Measurements from ENCODE around the gene RHCE.
"Not testable (repeated sequence)": the region's sequence is repeated elsewhere in the genome, so short reads cannot be mapped to it uniquely, and the experiment has no call there.

RHCE gene

DNA sequence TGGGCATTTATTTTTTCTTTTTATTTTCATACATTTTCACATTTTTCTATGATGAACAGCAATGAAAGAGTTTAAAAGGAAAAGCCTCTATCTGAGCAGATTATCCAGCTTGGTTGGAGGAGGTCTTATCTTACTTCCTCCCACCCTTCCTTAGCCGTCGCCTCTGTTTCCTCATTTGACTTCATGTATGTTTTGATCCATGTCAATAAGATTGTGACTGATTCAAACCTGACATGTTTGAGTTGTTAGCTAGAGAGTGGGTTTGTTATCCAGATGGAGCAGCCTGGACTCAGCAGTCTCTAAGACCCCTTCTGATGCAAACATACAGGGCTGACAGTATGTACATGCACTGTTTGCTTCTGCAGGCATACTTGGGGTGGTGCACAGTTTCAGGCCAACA is 41.2 kb upstream of the RHCE start:
- TF ChIP-seq, protein P1, sequence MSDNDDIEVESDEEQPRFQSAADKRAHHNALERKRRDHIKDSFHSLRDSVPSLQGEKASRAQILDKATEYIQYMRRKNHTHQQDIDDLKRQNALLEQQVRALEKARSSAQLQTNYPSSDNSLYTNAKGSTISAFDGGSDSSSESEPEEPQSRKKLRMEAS (IDR thresholded peaks at IDR 0.05; ENCODE audit: low read depth, low read length) = no peak
- TF ChIP-seq POLR2A (IDR thresholded peaks at IDR 0.05; ENCODE audit: extremely low read depth, insufficient read length) (no peak), MYC (IDR thresholded peaks at IDR 0.05; ENCODE audit: low read depth, low read length) (no peak)
- TF ChIP-seq, protein P2, sequence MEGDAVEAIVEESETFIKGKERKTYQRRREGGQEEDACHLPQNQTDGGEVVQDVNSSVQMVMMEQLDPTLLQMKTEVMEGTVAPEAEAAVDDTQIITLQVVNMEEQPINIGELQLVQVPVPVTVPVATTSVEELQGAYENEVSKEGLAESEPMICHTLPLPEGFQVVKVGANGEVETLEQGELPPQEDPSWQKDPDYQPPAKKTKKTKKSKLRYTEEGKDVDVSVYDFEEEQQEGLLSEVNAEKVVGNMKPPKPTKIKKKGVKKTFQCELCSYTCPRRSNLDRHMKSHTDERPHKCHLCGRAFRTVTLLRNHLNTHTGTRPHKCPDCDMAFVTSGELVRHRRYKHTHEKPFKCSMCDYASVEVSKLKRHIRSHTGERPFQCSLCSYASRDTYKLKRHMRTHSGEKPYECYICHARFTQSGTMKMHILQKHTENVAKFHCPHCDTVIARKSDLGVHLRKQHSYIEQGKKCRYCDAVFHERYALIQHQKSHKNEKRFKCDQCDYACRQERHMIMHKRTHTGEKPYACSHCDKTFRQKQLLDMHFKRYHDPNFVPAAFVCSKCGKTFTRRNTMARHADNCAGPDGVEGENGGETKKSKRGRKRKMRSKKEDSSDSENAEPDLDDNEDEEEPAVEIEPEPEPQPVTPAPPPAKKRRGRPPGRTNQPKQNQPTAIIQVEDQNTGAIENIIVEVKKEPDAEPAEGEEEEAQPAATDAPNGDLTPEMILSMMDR (IDR thresholded peaks at IDR 0.05; ENCODE audit: low read depth, low read length) = no peak
- no peak for DNase-seq (ENCODE audit: low read depth)
- H3K4me3 ChIP-seq (ENCODE audit: low read depth, low read length) = no peak overlapping the region

DNA sequence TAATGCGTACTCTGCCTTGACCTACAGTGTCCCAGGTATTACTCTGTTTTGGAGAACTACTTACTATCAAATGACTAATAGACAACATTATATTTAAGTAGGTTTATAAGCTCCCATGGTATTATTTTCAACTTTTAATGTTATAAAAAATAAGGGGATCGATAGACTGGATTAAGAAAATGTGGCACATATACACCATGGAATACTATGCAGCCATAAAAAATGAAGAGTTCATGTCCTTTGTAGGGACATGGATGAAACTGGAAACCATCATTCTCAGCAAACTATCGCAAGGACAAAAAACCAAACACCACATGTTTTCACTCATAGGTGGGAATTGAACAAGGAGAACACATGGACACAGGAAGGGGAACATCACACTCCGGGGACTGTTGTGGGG is 40.2 kb upstream of the RHCE start:
- H3K4me3 ChIP-seq (ENCODE audit: low read depth, low read length); DNase-seq (ENCODE audit: low read depth): not testable (repeated sequence)

GRCh38 chr1:25460020-25460419 is 39.4 kb upstream of the RHCE start:
- no peak for TF ChIP-seq MYC (IDR thresholded peaks at IDR 0.05; ENCODE audit: low read depth, low read length)
- TF ChIP-seq POLR2A (IDR thresholded peaks at IDR 0.05; ENCODE audit: extremely low read depth, insufficient read length) = no peak
- TF ChIP-seq, protein P1 (IDR thresholded peaks at IDR 0.05; ENCODE audit: low read depth, low read length) = no peak
- TF ChIP-seq, protein P2 (IDR thresholded peaks at IDR 0.05; ENCODE audit: low read depth, low read length) = no peak
- H3K4me3 ChIP-seq (ENCODE audit: low read depth, low read length) = no peak overlapping the region
- DNase-seq (ENCODE audit: low read depth) = no peak

DNA sequence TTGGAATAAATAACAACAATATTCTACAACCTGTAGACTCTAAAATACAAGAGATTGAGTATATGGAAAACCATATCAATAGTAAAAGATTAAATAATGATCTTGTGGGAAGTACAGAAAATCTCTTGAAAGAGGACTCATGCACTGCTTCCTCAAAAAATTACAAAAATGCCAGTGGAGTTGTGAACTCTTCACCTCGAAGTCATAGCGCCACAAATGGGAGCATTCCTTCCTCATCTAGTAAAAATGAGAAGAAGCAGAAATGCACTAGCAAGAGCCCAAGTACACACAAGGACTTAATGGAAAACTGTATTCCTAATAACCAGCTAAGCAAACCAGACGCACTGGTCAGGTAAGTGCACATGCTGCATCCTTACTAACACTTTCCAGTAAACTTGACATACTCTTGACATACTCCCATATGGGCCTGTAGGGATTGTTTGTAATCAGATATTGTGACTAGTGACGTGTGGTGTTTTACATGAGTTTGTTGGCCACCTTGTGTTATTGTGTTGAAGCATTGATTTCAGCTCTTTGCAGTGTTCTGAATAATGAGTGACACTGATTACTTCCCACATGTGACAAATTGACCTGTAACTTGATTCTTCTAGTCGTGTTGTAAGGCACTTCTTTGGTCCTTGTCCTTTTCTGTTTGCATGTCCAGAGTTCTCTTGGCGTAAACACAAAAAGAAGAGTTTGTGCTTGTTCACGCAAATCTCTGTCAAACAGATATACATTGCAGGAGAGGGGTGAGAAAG is 38.1 kb upstream of the RHCE start:
- no peak overlapping the region for H3K4me3 ChIP-seq (ENCODE audit: low read depth, low read length)
- DNase-seq (ENCODE audit: low read depth) = peak; percentile 10
- TF ChIP-seq, protein P2 (IDR thresholded peaks at IDR 0.05; ENCODE audit: low read depth, low read length) = no peak
- no peak for TF ChIP-seq POLR2A (IDR thresholded peaks at IDR 0.05; ENCODE audit: extremely low read depth, insufficient read length)
- TF ChIP-seq, protein P1 (IDR thresholded peaks at IDR 0.05; ENCODE audit: low read depth, low read length) = no peak
- TF ChIP-seq MYC (IDR thresholded peaks at IDR 0.05; ENCODE audit: low read depth, low read length) = no peak

GRCh38 chr1:25456502-25456901 is 35.9 kb upstream of the RHCE start:
- TF ChIP-seq, protein P2 (IDR thresholded peaks at IDR 0.05; ENCODE audit: low read depth, low read length) = no peak
- TF ChIP-seq, protein P1 (IDR thresholded peaks at IDR 0.05; ENCODE audit: low read depth, low read length) = no peak
- no peak for TF ChIP-seq MYC (IDR thresholded peaks at IDR 0.05; ENCODE audit: low read depth, low read length)
- TF ChIP-seq POLR2A (IDR thresholded peaks at IDR 0.05; ENCODE audit: extremely low read depth, insufficient read length) = no peak
- peak; percentile 68 for DNase-seq (ENCODE audit: low read depth)
- H3K4me3 ChIP-seq (ENCODE audit: low read depth, low read length) = no peak overlapping the region

DNA sequence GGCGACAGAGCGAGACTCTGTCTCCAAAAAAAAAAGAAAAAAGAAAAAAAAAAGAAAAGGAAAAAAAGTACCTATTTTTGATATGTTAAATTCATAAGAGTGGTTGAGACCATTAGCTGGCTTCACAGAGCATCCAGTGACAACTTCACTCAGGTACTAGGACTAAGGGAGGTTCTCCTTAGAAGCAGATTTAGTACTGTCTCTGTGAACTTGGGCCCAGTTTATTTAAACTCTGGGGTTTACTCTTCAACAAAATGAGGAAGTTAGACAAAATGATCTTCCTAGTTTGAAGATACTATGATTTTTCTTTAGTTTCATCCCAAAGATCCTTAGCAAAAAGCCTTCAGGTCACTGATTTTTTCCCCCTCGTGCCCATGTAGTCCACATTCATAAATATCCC is 31.3 kb upstream of the RHCE start:
- TF ChIP-seq POLR2A (IDR thresholded peaks at IDR 0.05; ENCODE audit: extremely low read depth, insufficient read length) (no peak), MYC (IDR thresholded peaks at IDR 0.05; ENCODE audit: low read depth, low read length) (no peak)
- TF ChIP-seq, protein P1 (IDR thresholded peaks at IDR 0.05; ENCODE audit: low read depth, low read length) = no peak
- TF ChIP-seq, protein P2 (IDR thresholded peaks at IDR 0.05; ENCODE audit: low read depth, low read length) = no peak
- no peak overlapping the region for H3K4me3 ChIP-seq (ENCODE audit: low read depth, low read length)
- peak; percentile 20 for DNase-seq (ENCODE audit: low read depth)

All from NB4 (cell line).